ENCODE results near the gene SLC35G6.
"Not testable (repeated sequence)": the region's sequence is repeated elsewhere in the genome, so short reads cannot be mapped to it uniquely, and the experiment has no call there.

Gene SLC35G6

DNA sequence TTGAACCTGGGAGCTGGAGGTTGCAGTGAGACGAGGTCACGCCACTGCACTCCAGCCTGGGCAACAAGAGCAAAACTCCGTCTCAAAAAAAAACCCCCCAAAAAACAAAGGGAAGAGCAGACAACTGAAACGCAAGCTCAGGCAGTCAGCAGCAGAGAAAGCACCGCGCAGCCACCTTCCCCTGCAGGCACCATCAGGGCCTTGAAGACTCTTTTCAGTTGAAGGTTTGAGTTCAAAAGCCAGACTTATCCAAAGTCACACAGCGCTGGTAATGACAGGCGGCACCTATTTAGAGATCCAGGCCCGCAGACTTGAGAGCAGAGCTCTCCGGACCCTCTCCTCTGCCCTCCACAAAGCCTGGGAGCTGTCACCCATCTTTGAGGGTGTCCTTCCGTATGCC lies 13.0 kb upstream of the SLC35G6 start:
- Mint-ChIP-seq H3K4me1 (peaks cover 9% of the 10 kb centered on the region), H3K27ac (peak overlapping the region in 2 of 3 experiments; percentile 27 to 48), H3K36me3 (ENCODE audit: low read depth) (peaks cover 20% of the 10 kb centered on the region), H3K9me3 (no peaks in the 10 kb centered on the region), H3K4me3 (no peak overlapping the region), H3K27me3 (ENCODE audit: low read depth) (no peaks in the 10 kb centered on the region)
- no peak for TF ChIP-seq CTCF (IDR thresholded peaks at IDR 0.05; ENCODE audit: unreplicated experiment in 3 of 3)

- Mint-ChIP-seq H3K27ac (peak overlapping the region in 2 of 3 experiments; percentile 27 to 48), H3K4me3 (no peak overlapping the region), H3K4me1 (peaks cover 9% of the 10 kb centered on the region), H3K27me3 (ENCODE audit: low read depth) (no peaks in the 10 kb centered on the region), H3K36me3 (ENCODE audit: low read depth) (peaks cover 16% of the 10 kb centered on the region), H3K9me3 (no peaks in the 10 kb centered on the region)
- no peak for TF ChIP-seq CTCF (IDR thresholded peaks at IDR 0.05; ENCODE audit: unreplicated experiment in 3 of 3)
Measured at GRCh38 chr17:7468804-7469389, 12.3 kb upstream of the SLC35G6 start.

- H3K27ac Mint-ChIP-seq; H3K4me3 Mint-ChIP-seq; H3K9me3 Mint-ChIP-seq; H3K4me1 Mint-ChIP-seq; H3K27me3 Mint-ChIP-seq (ENCODE audit: low read depth): not testable (repeated sequence)
- peaks cover 12% of the 10 kb centered on the region for H3K36me3 Mint-ChIP-seq (ENCODE audit: low read depth)
Measured at GRCh38 chr17:7469843-7470242, 11.4 kb upstream of the SLC35G6 start.

GRCh38 chr17:7470457-7470973 lies 10.7 kb upstream of the SLC35G6 start:
- H3K4me1 Mint-ChIP-seq; H3K4me3 Mint-ChIP-seq; H3K9me3 Mint-ChIP-seq; H3K27me3 Mint-ChIP-seq (ENCODE audit: low read depth); H3K27ac Mint-ChIP-seq: not testable (repeated sequence)
- peaks cover 11% of the 10 kb centered on the region for H3K36me3 Mint-ChIP-seq (ENCODE audit: low read depth)

GRCh38 chr17:7471729-7472128 lies 9.5 kb upstream of the SLC35G6 start:
- Mint-ChIP-seq H3K4me3 (no peak overlapping the region), H3K36me3 (ENCODE audit: low read depth) (peaks cover 9% of the 10 kb centered on the region), H3K27ac (no peak overlapping the region), H3K27me3 (ENCODE audit: low read depth) (no peaks in the 10 kb centered on the region), H3K4me1 (peaks cover 18% of the 10 kb centered on the region), H3K9me3 (no peaks in the 10 kb centered on the region)
- TF ChIP-seq CTCF (IDR thresholded peaks at IDR 0.05; ENCODE audit: unreplicated experiment in 3 of 3), result no peak

- not testable (repeated sequence) for H3K4me3 Mint-ChIP-seq; H3K27me3 Mint-ChIP-seq (ENCODE audit: low read depth); H3K36me3 Mint-ChIP-seq (ENCODE audit: low read depth); H3K9me3 Mint-ChIP-seq
- H3K4me1 Mint-ChIP-seq, result peaks cover 32% of the 10 kb centered on the region
- H3K27ac Mint-ChIP-seq, result peak overlapping the region in 1 of 3 experiments; percentile 29
Measured at GRCh38 chr17:7474767-7475166, 6.5 kb upstream of the SLC35G6 start.

GRCh38 chr17:7475764-7476422 lies 5.4 kb upstream of the SLC35G6 start:
- peaks cover 38% of the 10 kb centered on the region for H3K4me1 Mint-ChIP-seq
- no peaks in the 10 kb centered on the region for H3K27me3 Mint-ChIP-seq (ENCODE audit: low read depth)
- H3K36me3 Mint-ChIP-seq (ENCODE audit: low read depth), result peaks cover 5% of the 10 kb centered on the region
- H3K4me3 Mint-ChIP-seq, result peak overlapping the region in 2 of 3 experiments; percentile 80 to 81
- peak overlapping the region; percentile 91 to 96 (median 95) for H3K27ac Mint-ChIP-seq
- H3K9me3 Mint-ChIP-seq, result no peaks in the 10 kb centered on the region
- no peak for TF ChIP-seq CTCF (IDR thresholded peaks at IDR 0.05; ENCODE audit: unreplicated experiment in 3 of 3)

Measured in nephron (organoid).